NCI-H2107 treated with DMSO at 0.1 percent for 48 hours (cell line): ENCODE measurements around the gene TACC2.
"Not testable (repeated sequence)": the region's sequence is repeated elsewhere in the genome, so short reads cannot be mapped to it uniquely, and the experiment has no call there.

Experiments
- DNase-seq: peaks from one replicate; lab custom pipeline; 2025; ENCODE audit not compliant: unreplicated experiment; lab: John Stamatoyannopoulos, UW

TACC2 gene

DNA sequence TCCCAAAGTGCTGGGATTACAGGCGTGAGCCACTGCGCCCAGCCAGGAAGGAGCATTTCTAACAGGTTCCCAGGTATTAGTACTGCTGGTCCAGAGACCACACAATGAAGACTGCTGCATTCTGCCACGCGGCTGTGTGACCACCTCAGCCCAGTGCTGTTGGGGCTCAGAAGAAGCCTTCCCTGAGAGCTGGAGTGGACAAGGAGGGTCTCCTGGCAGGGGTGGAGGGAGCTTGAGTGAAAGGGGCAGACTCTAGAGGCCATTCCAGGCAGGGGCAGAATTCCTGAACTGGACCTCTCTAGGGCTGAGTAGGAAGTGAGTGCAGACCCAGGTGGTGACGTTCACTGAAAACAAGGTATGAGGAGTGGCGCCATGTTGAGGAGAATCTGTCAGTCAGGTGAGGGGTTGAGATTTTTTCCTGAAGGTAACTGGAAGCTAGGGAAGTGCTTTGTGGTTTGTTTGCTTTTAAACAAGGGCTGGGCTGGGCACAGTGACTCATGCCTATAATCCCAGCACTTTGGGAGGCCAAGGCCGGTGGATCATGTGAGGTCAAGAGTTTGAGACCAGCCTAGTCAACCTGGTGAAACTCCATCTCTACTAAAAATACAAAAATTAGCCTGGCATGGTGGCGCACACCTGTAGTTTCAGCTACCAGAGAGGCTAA is 67.6 kb downstream of the TACC2 start:
- DNase-seq: no peak

DNA sequence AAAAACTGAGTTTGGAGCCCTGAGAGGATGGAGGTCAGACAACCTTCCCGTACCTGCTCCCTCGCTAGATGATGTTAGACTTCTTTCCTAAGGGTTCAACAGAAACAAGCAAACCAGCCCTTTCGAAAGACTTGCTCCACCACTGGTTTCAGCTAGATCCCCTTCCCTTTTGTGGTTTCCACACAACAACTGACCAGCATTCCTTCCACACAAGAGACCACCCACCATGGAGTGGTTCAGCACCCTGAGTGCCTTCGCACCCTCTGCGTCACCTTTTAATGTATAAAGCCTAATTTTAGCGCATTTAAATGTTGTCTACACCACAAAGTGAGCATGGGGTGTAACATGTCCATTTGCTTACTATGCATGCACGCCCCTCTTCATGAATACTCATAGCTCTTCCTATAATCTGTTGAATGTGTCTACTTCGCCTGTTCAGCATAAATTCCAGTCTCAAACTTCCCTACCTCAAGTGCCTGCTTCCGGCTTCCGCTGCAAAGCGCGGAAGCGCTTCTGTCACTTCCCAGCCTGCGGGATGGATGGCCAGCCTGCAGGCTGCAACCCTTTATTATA is 69.0 kb downstream of the TACC2 start:
- no peak for DNase-seq

- no peak for DNase-seq
Observed at GRCh38 chr10:122060250-122060649, 71.3 kb downstream of the TACC2 start.

DNA sequence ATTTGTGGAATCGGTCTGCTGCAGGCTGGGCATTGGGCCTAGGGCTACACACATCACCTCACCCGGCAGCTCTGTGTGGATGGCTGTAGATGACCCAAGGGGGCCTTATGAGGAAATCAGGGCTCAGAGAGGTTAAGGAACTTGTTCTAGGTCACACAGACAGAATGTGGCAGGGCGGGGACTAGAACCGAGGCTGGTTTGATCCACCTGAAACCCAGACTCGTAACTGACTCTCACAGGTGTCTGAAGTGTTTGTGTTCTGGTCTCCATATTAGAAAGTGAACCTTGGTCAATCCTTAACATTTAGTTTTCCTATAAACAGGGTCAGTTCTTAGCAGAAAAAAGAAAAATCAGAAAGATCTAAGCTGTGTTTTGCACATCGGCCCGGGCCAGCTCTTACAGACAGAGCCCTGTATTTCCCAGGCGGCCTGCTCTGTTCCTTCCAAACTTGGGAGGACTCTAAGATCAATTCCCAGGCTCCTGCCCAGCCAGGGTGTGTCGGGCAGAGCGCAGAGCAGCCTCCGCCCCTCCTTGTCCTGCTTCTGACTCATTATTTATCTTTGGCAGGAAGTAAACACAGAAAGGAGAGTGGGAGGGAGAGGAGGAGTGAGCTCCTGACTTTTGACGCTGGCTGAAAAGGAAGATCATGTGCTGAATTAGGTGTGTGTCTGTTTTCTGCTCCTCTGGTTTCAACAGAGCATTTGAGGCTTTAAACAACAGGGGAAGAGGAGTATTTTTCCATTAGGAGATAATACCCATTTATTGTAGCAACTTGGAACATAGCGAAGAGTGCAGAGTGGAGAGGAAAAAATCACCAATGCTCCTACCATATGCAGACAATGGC is 74.1 kb downstream of the TACC2 start:
- DNase-seq: peak; percentile 43

GRCh38 chr10:122066337-122066939 is 77.5 kb downstream of the TACC2 start:
- DNase-seq: not testable (repeated sequence)

DNA sequence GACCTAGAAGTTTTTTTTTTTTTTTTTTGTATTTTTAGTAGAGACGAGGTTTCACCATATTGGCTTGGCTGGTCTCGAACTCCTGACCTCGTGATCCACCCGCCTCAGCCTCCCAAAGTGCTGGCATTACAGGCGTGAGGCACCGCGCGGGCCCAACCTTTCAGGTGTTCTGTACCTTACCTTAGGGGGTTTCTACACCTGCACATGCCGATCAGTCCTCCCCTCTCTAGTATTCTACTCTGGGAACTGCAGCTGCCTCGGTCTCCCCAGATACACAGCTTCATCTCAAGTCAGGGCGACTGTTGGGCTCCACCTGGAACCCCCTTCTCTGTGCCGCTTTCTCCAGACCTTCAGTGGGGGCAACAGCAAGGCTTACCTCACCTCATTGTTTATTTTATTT is 79.9 kb downstream of the TACC2 start:
- DNase-seq: no peak

DNA sequence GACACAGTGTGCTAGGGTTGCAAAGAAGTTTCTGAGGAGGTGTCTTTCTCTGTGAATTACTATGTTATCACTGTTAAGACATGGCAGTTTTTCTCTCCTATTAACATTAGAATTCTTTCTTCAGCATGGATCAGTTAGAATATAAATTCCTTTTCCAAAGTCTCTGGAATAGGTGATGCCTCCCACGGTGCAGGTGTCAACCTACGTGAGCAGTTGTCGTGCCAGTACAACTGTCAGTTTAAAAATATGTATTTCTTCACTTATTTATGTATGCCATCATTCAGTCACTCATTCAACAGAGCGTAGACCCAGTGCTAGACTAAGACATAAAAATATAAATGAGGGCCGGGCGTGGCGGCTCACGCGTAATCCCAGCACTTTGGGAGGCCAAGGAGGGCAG is 83.5 kb downstream of the TACC2 start:
- no peak for DNase-seq

DNA sequence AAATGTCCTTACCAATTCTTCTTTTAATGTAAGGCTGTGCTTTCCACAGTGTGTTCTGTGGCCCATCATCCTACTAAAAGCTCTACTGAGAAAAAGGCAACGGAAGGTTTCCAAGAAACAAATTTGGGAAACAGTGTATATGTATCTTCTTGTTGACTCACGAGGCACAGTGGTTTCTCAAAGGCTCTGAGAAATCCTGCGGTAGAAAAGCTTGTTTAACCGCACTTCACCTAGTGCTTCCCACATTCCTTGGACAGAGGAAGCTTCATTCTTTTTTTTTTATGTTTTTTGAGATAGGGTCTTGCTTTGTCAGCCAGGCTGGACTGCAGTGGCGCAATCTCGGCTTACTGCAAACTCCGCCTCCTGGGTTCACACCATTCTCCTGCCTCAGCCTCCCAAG is 84.5 kb downstream of the TACC2 start:
- DNase-seq: no peak

DNA sequence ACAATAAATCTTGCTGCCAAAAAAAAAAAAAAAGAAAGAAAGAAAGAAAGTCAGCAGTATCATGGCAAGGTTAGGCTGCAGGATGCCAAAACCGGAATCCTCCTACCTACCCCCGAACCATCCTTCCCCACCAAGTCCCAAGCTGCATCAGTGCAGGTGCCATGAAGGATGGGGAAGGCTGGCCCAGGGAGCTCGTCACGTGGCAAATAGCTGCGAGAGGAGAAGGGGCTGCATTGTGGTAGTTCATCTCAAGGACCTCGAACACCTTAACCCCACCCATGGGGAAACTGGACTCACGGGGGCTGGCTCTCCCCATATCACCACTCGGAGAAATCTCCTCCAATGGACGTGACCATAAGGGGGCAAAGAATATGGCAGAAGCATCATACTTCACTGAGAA is 86.2 kb downstream of the TACC2 start:
- DNase-seq: no peak

DNA sequence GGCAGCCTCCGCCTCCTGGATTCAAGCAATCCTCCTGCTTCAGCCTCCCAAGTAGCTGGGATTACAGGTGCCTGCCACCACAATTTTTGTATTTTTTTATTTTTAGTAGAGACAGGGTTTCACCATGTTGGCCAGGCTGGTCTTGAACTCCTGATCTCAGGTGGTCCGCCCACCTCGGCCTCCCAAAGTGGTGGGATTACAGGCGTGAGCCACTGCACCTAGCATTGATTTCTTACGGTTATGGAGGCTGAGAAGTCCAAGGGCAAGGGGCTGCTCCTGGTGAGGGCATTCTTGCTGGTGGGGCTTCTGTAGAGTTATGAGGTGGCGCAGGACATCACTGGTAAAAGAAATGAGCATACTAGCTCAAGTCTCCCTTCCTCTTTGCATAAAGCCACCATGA is 86.9 kb downstream of the TACC2 start:
- not testable (repeated sequence) for DNase-seq

GRCh38 chr10:122077311-122077875 is 88.4 kb downstream of the TACC2 start:
- no peak for DNase-seq

- no peak for DNase-seq
Observed at GRCh38 chr10:122078326-122078725, 89.4 kb downstream of the TACC2 start.

GRCh38 chr10:122078965-122079795 is 90.2 kb downstream of the TACC2 start:
- no peak for DNase-seq

DNA sequence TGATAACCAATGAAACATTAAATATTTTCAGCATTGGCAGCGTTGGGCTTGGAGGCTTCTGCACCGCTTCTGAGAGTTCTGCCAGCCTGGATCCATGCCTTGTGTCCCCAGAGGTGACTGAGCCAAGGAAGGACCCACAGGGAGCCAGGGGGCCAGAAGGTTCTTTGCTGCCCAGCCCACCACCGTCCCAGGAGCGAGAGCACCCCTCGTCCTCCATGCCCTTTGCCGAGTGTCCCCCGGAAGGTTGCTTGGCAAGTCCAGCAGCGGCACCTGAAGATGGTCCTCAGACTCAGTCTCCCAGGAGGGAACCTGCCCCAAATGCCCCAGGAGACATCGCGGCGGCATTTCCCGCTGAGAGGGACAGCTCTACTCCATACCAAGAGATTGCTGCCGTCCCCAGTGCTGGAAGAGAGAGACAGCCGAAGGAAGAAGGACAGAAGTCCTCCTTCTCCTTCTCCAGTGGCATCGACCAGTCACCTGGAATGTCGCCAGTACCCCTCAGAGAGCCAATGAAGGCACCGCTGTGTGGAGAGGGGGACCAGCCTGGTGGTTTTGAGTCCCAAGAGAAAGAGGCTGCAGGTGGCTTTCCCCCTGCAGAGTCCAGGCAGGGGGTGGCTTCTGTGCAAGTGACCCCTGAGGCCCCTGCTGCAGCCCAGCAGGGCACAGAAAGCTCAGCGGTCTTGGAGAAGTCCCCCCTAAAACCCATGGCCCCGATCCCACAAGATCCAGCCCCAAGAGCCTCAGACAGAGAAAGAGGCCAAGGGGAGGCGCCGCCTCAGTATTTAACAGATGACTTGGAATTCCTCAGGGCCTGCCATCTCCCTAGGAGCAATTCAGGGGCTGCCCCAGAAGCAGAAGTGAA is 93.9 kb downstream of the TACC2 start:
- DNase-seq: no peak

- no peak for DNase-seq
Observed at GRCh38 chr10:122083478-122084025, 94.6 kb downstream of the TACC2 start.

DNA sequence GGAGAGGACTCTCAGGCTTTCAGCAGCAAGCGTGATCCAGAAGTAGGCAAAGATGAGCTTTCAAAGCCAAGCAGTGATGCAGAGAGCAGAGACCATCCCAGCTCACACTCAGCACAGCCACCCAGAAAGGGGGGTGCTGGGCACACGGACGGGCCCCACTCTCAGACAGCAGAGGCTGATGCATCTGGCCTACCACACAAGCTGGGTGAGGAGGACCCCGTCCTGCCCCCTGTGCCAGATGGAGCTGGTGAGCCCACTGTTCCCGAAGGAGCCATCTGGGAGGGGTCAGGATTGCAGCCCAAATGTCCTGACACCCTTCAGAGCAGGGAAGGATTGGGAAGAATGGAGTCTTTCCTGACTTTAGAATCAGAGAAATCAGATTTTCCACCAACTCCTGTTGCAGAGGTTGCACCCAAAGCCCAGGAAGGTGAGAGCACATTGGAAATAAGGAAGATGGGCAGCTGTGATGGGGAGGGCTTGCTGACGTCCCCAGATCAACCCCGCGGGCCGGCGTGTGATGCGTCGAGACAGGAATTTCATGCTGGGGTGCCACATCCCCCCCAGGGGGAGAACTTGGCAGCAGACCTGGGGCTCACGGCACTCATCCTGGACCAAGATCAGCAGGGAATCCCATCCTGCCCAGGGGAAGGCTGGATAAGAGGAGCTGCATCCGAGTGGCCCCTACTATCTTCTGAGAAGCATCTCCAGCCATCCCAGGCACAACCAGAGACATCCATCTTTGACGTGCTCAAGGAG is 95.5 kb downstream of the TACC2 start:
- no peak for DNase-seq

- no peak for DNase-seq
Observed at GRCh38 chr10:122085423-122085911, 96.5 kb downstream of the TACC2 start.

DNA sequence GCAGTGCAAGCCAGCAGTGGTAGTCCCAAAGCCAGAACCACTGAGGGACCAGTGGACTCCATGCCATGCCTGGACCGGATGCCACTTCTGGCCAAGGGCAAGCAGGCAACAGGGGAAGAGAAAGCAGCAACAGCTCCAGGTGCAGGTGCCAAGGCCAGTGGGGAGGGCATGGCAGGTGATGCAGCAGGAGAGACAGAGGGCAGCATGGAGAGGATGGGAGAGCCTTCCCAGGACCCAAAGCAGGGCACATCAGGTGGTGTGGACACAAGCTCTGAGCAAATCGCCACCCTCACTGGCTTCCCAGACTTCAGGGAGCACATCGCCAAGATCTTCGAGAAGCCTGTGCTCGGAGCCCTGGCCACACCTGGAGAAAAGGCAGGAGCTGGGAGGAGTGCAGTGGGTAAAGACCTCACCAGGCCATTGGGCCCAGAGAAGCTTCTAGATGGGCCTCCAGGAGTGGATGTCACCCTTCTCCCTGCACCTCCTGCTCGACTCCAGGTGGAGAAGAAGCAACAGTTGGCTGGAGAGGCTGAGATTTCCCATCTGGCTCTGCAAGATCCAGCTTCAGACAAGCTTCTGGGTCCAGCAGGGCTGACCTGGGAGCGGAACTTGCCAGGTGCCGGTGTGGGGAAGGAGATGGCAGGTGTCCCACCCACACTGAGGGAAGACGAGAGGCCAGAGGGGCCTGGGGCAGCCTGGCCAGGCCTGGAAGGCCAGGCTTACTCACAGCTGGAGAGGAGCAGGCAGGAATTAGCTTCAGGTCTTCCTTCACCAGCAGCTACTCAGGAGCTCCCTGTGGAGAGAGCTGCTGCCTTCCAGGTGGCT is 97.7 kb downstream of the TACC2 start:
- DNase-seq: no peak
